Kidney glomerular epithelial cell (primary cell): ENCODE results near the gene DLG4.
A peak's percentile ranks its signal among the peaks of the same experiment; 100 is the strongest.

ENCODE experiments used
- DNase-seq: peaks from one replicate; lab custom pipeline; 2025; lab: John Stamatoyannopoulos, UW

Gene DLG4

GRCh38 chr17:7219812-7220592 lies at the start of gene DLG4, which contains the start of gene ACADVL:
TSS of gene DLG4 (minus strand) at chr17:7219836.
TSS of gene ACADVL (plus strand) at chr17:7219938. CDS start at chr17:7219985, 47 bp downstream.
- DNase-seq, result peak; percentile 80

GRCh38 chr17:7266784-7267183 lies 47.1 kb upstream of the DLG4 start:
- DNase-seq, result no peak

- no peak for DNase-seq
Observed at GRCh38 chr17:7263801-7264078, 44.1 kb upstream of the DLG4 start.

GRCh38 chr17:7262935-7263800 lies 43.5 kb upstream of the DLG4 start:
- no peak for DNase-seq

- no peak for DNase-seq
Observed at GRCh38 chr17:7262192-7262934, 42.7 kb upstream of the DLG4 start, which contains the start of gene CLDN7. TSS of gene CLDN7 (minus strand) at chr17:7262478. CDS start at chr17:7262043, 435 bp downstream.

GRCh38 chr17:7261379-7262191 lies 41.9 kb upstream of the DLG4 start:
- DNase-seq, result no peak

GRCh38 chr17:7260651-7261378 lies 41.2 kb upstream of the DLG4 start:
- DNase-seq, result no peak

- DNase-seq, result no peak
Observed at GRCh38 chr17:7260151-7260550, 40.5 kb upstream of the DLG4 start.

GRCh38 chr17:7259555-7259889 lies 39.9 kb upstream of the DLG4 start:
- DNase-seq, result no peak

- no peak for DNase-seq
Observed at GRCh38 chr17:7258731-7259554, 39.3 kb upstream of the DLG4 start.

- no peak for DNase-seq
Observed at GRCh38 chr17:7256766-7257456, 37.3 kb upstream of the DLG4 start.

GRCh38 chr17:7254511-7254910 lies 34.9 kb upstream of the DLG4 start:
- no peak for DNase-seq

GRCh38 chr17:7253082-7253481 lies 33.4 kb upstream of the DLG4 start:
- no peak for DNase-seq

- peak; percentile 81 for DNase-seq
Observed at GRCh38 chr17:7252176-7253043, 32.8 kb upstream of the DLG4 start, which contains the start of gene ELP5. TSS of gene ELP5 (plus strand) at chr17:7252215. CDS start at chr17:7252551, 336 bp downstream.

- DNase-seq, result peak; percentile 98
Observed at GRCh38 chr17:7251661-7252175, 32.1 kb upstream of the DLG4 start, which contains the start of gene CTDNEP1. TSS of gene CTDNEP1 (minus strand) at chr17:7251734. CDS start at chr17:7251296, 438 bp downstream.

GRCh38 chr17:7250695-7251627 lies 31.3 kb upstream of the DLG4 start:
- no peak for DNase-seq

GRCh38 chr17:7249830-7250229 lies 30.2 kb upstream of the DLG4 start:
- no peak for DNase-seq
